Mesenchymal stem cell (in vitro differentiated cells and primary cell): ENCODE data around the gene TPO.
"Not testable (repeated sequence)": the region's sequence is repeated elsewhere in the genome, so short reads cannot be mapped to it uniquely, and the experiment has no call there.

Experiments
- DNase-seq: peaks from one replicate; pipeline ENCODE4 v3.0.0-alpha.2; 2013
- H2AFZ ChIP-seq: one replicate; pipeline ENCODE4 v1.6.1; 2013; ENCODE audit warnings: low read depth, mild to moderate bottlenecking, control low read depth, inconsistent platforms, low read length, moderate library complexity
- H2AK5ac ChIP-seq: 2 replicates; pipeline ENCODE4 v1.6.1; 2013; ENCODE audit warnings: low read length, moderate library complexity, mild to moderate bottlenecking, inconsistent platforms; ENCODE audit not compliant: severe bottlenecking
- H2BK120ac ChIP-seq: one replicate; pipeline ENCODE4 v1.6.1; 2013; ENCODE audit warnings: low read depth, mild to moderate bottlenecking, inconsistent platforms, low read length, moderate library complexity
- H2BK12ac ChIP-seq, 2 experiments: one replicate each; pipeline ENCODE4 v1.6.1; 2013; ENCODE audit warnings: inconsistent platforms in 2 of 2, low read length in 2 of 2, mild to moderate bottlenecking in 2 of 2, moderate library complexity in 2 of 2, control low read depth in 1 of 2
- H2BK15ac ChIP-seq: one replicate; pipeline ENCODE4 v1.6.1; 2013; ENCODE audit warnings: mild to moderate bottlenecking, low read depth, inconsistent platforms; ENCODE audit not compliant: poor library complexity, severe bottlenecking
- H2BK5ac ChIP-seq: 2 replicates; pipeline ENCODE4 v1.6.1; 2013; ENCODE audit warnings: low read depth, mild to moderate bottlenecking, low read length, control low read depth, inconsistent platforms; ENCODE audit not compliant: poor library complexity, severe bottlenecking
- H3K14ac ChIP-seq, 2 experiments: one replicate each; pipeline ENCODE4 v1.6.1; 2013; ENCODE audit warnings: inconsistent platforms in 2 of 2, low read length in 2 of 2, control low read depth in 1 of 2, mild to moderate bottlenecking in 1 of 2, moderate library complexity in 1 of 2
- H3K18ac ChIP-seq, 2 experiments: one replicate each; pipeline ENCODE4 v1.6.1; 2013; ENCODE audit warnings: inconsistent platforms in 2 of 2, low read length in 2 of 2, control low read depth in 1 of 2, low read depth in 1 of 2, mild to moderate bottlenecking in 1 of 2
- H3K23ac ChIP-seq, 2 experiments: one replicate each; pipeline ENCODE4 v1.6.1; 2013; ENCODE audit warnings: inconsistent platforms in 2 of 2, low read length in 2 of 2, mild to moderate bottlenecking in 2 of 2, moderate library complexity in 2 of 2, control low read depth in 1 of 2
- H3K27ac ChIP-seq: 2 replicates; pipeline ENCODE4 v1.5.1; 2013; ENCODE audit warnings: mild to moderate bottlenecking, moderate library complexity, low read length, control low read depth, inconsistent platforms; ENCODE audit not compliant: poor library complexity, severe bottlenecking
- H3K27me3 ChIP-seq, 2 experiments: 2 replicates each; pipeline versions ENCODE4 v1.6.1 to v1.7.0; 2013; ENCODE audit warnings: low read length in 2 of 2, mild to moderate bottlenecking in 2 of 2, moderate library complexity in 2 of 2, control low read depth in 1 of 2, inconsistent platforms in 1 of 2; ENCODE audit not compliant: control insufficient read depth in 1 of 2, insufficient read depth in 1 of 2
- H3K36me3 ChIP-seq, 2 experiments: 2 replicates each; pipeline versions ENCODE4 v1.6.1 to v1.7.0; 2013; ENCODE audit warnings: low read length in 2 of 2, control low read depth in 1 of 2, inconsistent platforms in 1 of 2, low read depth in 1 of 2, mild to moderate bottlenecking in 1 of 2; ENCODE audit not compliant: insufficient read depth in 2 of 2, control insufficient read depth in 1 of 2
- H3K4ac ChIP-seq, 2 experiments: one replicate each; pipeline ENCODE4 v1.6.1; 2013; ENCODE audit warnings: inconsistent platforms in 2 of 2, low read length in 2 of 2, mild to moderate bottlenecking in 2 of 2, moderate library complexity in 2 of 2, control low read depth in 1 of 2, low read depth in 1 of 2
- H3K4me1 ChIP-seq: 2 replicates; pipeline ENCODE4 v1.6.1; 2013; ENCODE audit warnings: low read depth, low read length, control low read depth; ENCODE audit not compliant: control insufficient read depth, insufficient read depth
- H3K4me2 ChIP-seq: 2 replicates; pipeline ENCODE4 v1.6.1; 2013; ENCODE audit warnings: low read length, mild to moderate bottlenecking, inconsistent platforms; ENCODE audit not compliant: poor library complexity, severe bottlenecking
- H3K4me3 ChIP-seq, 2 experiments: 2 replicates each; pipeline versions ENCODE4 v1.5.1 to v1.7.0; 2013; ENCODE audit warnings: low read length in 2 of 2, mild to moderate bottlenecking in 2 of 2, control low read depth in 1 of 2, low read depth in 1 of 2; ENCODE audit not compliant: insufficient read depth in 1 of 2
- H3K79me1 ChIP-seq: replicated peaks from 2 replicates; pipeline ENCODE4 v1.6.1; 2013; ENCODE audit warnings: mild to moderate bottlenecking, control low read depth, low read length, inconsistent platforms; ENCODE audit not compliant: poor library complexity, severe bottlenecking
- H3K9ac ChIP-seq: 2 replicates; pipeline ENCODE4 v1.7.0; 2013; ENCODE audit warnings: mild to moderate bottlenecking, low read length, moderate library complexity
- H3K9me3 ChIP-seq: 2 replicates; pipeline ENCODE4 v1.7.0; 2013; ENCODE audit warnings: mild to moderate bottlenecking, low read length; ENCODE audit not compliant: control insufficient read depth
- H4K8ac ChIP-seq: one replicate; pipeline ENCODE4 v1.6.1; 2013; ENCODE audit warnings: inconsistent platforms, mild to moderate bottlenecking, low read length, moderate library complexity
- H4K91ac ChIP-seq: one replicate; pipeline ENCODE4 v1.6.1; 2013; ENCODE audit warnings: mild to moderate bottlenecking, low read length, inconsistent platforms
- WGBS: methylation state at CpG from one replicate; pipeline ENCODE4 v1.1.7; 2013; ENCODE audit warnings: mixed read lengths; 5-methylcytosine and 5-hydroxymethylcytosine counted together

The TPO gene

DNA sequence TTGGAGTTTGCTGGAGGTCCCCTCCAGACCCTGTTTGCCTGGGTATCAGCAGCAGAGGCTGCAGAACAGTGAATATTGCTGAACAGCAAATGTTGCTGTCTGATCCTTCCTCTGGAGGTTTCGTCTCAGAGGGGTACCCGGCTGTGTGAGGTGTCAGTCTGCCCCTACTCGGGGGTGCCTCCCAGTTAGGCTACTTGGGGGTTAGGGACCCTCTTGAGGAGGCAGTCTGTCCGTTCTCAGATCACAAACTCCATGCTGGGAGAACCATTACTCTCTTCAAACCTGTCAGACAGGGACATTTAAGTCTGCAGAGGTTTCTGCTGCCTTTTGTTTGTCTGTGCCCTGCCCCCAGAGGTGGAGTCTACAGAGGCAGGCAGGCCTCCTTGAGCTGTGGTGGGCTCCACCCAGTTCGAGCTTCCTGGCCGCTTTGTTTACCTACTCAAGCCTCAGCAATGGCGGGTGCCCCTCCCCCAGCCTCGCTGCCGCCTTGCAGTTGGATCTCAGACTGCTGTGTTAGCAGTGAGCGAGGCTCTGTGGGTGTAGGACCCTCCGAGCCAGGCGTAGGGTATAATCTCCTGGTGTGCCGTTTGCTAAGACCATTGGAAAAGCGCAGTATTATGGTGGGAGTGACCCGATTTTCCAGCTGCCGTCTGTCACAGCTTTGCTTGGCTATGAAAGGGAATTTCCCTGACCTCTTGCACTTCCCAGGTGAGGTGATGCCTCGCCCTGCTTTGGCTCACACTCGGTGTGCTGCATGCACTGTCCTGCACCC is 25.1 kb upstream of the TPO start:
- not testable (repeated sequence) for H3K4me1 ChIP-seq, H3K27me3 ChIP-seq, H2BK15ac ChIP-seq, H3K9ac ChIP-seq, H2BK12ac ChIP-seq, H3K79me1 ChIP-seq, H3K18ac ChIP-seq, H3K14ac ChIP-seq, H2BK5ac ChIP-seq, H2AK5ac ChIP-seq, DNase-seq, H3K27ac ChIP-seq, H3K36me3 ChIP-seq, H3K23ac ChIP-seq, H3K4me2 ChIP-seq, H2AFZ ChIP-seq, H4K91ac ChIP-seq, H2BK120ac ChIP-seq, H3K4ac ChIP-seq, H3K4me3 ChIP-seq, H3K9me3 ChIP-seq, H4K8ac ChIP-seq
- WGBS: 38% methylated on average over 17 of the region's 18 CpGs

- H4K8ac ChIP-seq, DNase-seq, H3K14ac ChIP-seq, H3K4me1 ChIP-seq, H2BK5ac ChIP-seq, H3K4ac ChIP-seq, H2BK120ac ChIP-seq, H4K91ac ChIP-seq, H3K9ac ChIP-seq, H2BK15ac ChIP-seq, H3K27ac ChIP-seq, H2AFZ ChIP-seq, H3K9me3 ChIP-seq, H3K27me3 ChIP-seq, H3K79me1 ChIP-seq, H3K36me3 ChIP-seq, H2BK12ac ChIP-seq, H3K4me3 ChIP-seq, H3K23ac ChIP-seq, H3K18ac ChIP-seq, H2AK5ac ChIP-seq, H3K4me2 ChIP-seq: not testable (repeated sequence)
- 79% methylated on average over 6 of the region's 6 CpGs for WGBS
Measured at GRCh38 chr2:1390118-1390517, 23.1 kb upstream of the TPO start.

- no peak overlapping the region for H3K27ac ChIP-seq
- no peak for DNase-seq
- H3K4ac ChIP-seq: no peak overlapping the region
- H2BK120ac ChIP-seq: no peak overlapping the region
- no peak overlapping the region for H4K91ac ChIP-seq
- no peaks in the 10 kb centered on the region for H3K4me1 ChIP-seq
- H3K36me3 ChIP-seq: no peaks in the 10 kb centered on the region
- no peaks in the 10 kb centered on the region for H3K27me3 ChIP-seq
- H2AK5ac ChIP-seq: no peak overlapping the region
- H3K18ac ChIP-seq: no peak overlapping the region
- no peak overlapping the region for H2BK5ac ChIP-seq
- no peak overlapping the region for H3K14ac ChIP-seq
- no peak overlapping the region for H3K4me3 ChIP-seq
- H4K8ac ChIP-seq: no peak overlapping the region
- H3K9ac ChIP-seq: no peak overlapping the region
- H2BK15ac ChIP-seq: no peak overlapping the region
- H2AFZ ChIP-seq: no peak overlapping the region
- no peak overlapping the region for H3K4me2 ChIP-seq
- WGBS: 42% methylated on average over 2 of the region's 2 CpGs
- H3K79me1 ChIP-seq: no peaks in the 10 kb centered on the region
- no peaks in the 10 kb centered on the region for H3K9me3 ChIP-seq
- no peak overlapping the region for H3K23ac ChIP-seq
- no peak overlapping the region for H2BK12ac ChIP-seq
Measured at GRCh38 chr2:1393321-1393720, 19.9 kb upstream of the TPO start.

DNA sequence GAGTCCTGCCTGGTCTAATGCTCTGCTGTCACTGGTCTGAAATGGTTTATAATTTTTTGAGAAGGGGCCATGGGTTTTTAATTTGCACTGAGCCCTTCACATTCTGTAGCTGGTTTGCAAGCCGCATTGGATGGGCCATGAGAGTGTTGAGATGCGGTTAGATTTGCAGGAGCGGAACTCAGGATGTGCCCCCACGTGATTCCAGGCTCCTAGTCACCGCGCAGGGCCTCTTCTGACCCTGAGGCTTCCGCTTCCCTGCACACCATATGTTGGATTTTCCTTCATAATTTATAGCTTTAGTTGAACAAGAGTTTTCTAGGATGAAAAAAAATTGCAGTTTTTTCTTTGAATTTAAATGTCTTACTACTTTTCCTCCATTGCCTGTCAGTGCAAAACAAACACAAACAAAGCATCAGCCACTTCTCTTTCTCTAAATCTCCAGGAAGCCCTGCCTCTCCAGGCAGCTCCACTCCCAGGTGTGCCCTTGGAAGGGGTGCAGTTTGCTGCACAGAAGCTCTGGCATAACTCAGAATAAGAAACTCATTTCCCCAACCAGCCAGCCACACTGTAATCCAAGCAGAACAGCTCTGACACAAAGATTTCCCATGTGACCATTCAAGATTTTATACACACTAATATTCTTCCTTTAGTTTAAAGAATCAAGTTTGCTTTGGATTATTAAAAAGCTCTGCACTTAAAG is 18.4 kb upstream of the TPO start:
- Histone ChIP-seq H3K9me3 (no peaks in the 10 kb centered on the region), H2BK12ac (no peak overlapping the region), H2BK5ac (no peak overlapping the region), H2BK120ac (no peak overlapping the region), H3K9ac (no peak overlapping the region), H2AK5ac (no peak overlapping the region), H3K4me3 (no peak overlapping the region), H4K8ac (no peak overlapping the region), H3K18ac (no peak overlapping the region), H3K4ac (no peak overlapping the region), H3K27ac (no peak overlapping the region), H3K4me2 (no peak overlapping the region), H3K79me1 (no peaks in the 10 kb centered on the region), H2AFZ (no peak overlapping the region), H3K23ac (no peak overlapping the region), H3K4me1 (no peaks in the 10 kb centered on the region), H3K36me3 (no peaks in the 10 kb centered on the region), H2BK15ac (no peak overlapping the region), H4K91ac (no peak overlapping the region), H3K27me3 (no peaks in the 10 kb centered on the region), H3K14ac (no peak overlapping the region)
- DNase-seq: no peak
- WGBS: 67% methylated on average over 4 of the region's 7 CpGs
